ENCODE measurements around the gene DDAH2.
A peak's percentile ranks its signal among the peaks of the same experiment; 100 is the strongest.

The DDAH2 gene

DNA sequence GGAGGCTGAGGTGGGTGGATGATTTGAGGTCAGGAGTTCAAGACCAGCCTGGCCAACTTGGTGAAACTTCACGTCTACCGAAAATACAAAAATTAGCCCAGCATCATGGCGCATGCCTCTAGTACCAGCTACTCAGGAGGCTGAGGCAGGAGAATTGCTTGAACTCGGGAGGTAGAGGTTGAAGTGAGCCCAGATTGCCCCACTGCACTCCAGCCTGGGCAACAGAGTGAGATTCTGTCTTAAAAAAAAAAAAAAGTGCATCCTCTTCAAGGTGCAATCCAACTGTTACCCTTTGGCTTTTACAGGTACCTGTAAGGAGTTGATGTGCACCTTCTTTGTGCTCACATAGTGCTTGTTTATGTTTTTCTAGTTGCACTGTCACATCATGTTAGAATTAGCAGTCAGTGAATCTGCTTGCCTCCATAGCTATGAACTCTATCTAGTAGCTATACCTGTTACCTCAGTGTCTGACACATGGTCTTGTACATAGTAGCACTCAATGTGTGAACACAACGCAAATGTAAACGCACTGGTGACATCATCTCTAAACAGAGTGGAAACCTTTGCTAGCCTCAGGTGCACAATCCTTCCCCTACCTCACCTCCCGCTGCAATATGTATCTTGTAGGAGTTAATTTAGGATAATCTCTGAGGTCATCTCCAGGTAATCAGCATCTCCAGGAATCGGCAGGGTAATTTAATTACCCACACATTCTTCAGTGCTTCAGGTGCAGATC is 20.4 kb upstream of the DDAH2 start:
- POLR2A ChIA-PET = interaction anchor here (0.7 to 7.4 kb wide), 4 partner anchors 10 to 20 kb away, joined by 3 to 43 read pairs (median 4); partner anchors contain the start of gene MSH5
- no peaks in the 10 kb centered on the region for H3K9me3 ChIP-seq (ENCODE audit: control insufficient read depth, insufficient read depth, low read depth, low read length)
- H3K4me1 ChIP-seq (ENCODE audit: control insufficient read depth, insufficient read depth, low read length) = no peaks in the 10 kb centered on the region
- no peak overlapping the region for H3K4me3 ChIP-seq (ENCODE audit: low read depth, low read length)
- no peak overlapping the region for H3K27ac ChIP-seq (ENCODE audit: extremely low read depth, low read depth, low read length)
- CTCF ChIA-PET = interaction anchor here (0.9 to 2.6 kb wide), 3 partner anchors 9 to 20 kb away, joined by 5 to 11 read pairs (median 9); partner anchors contain the start of genes DDAH2 and MSH5
- H3K36me3 ChIP-seq (ENCODE audit: control insufficient read depth in 2 of 2, insufficient read depth in 1 of 2, low read length in 2 of 2) = peaks cover 6 to 39% of the 10 kb centered on the region in 2 experiments; a peak in 2 of 3 replicates
- no peak for TF ChIP-seq ZNF843 (tag by site-specific recombination; IDR thresholded peaks at IDR 0.05)
- TF ChIP-seq KLF10 (tag by site-specific recombination; IDR thresholded peaks at IDR 0.05) = no peak
- no peak for TF ChIP-seq ZNF530 (tag by site-specific recombination; IDR thresholded peaks at IDR 0.05; ENCODE audit: low read depth)
- 0 out of 2 replicates have a peak, but pooled peaks have one; percentile 11 for TF ChIP-seq ZNF600 (tag by site-specific recombination; IDR thresholded peaks at IDR 0.05)
- TF ChIP-seq, protein P1, sequence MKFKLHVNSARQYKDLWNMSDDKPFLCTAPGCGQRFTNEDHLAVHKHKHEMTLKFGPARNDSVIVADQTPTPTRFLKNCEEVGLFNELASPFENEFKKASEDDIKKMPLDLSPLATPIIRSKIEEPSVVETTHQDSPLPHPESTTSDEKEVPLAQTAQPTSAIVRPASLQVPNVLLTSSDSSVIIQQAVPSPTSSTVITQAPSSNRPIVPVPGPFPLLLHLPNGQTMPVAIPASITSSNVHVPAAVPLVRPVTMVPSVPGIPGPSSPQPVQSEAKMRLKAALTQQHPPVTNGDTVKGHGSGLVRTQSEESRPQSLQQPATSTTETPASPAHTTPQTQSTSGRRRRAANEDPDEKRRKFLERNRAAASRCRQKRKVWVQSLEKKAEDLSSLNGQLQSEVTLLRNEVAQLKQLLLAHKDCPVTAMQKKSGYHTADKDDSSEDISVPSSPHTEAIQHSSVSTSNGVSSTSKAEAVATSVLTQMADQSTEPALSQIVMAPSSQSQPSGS (tag by site-specific recombination; IDR thresholded peaks at IDR 0.05; ENCODE audit: low read depth) = peak; percentile 80
- peak; percentile 52 for TF ChIP-seq OSR2 (tag by site-specific recombination; IDR thresholded peaks at IDR 0.05)
- no peak for TF ChIP-seq ZNF114 (tag by site-specific recombination; IDR thresholded peaks at IDR 0.05)
- no peak for TF ChIP-seq ZNF621 (tag by site-specific recombination; IDR thresholded peaks at IDR 0.05)
- no peak for TF ChIP-seq ZNF354C (tag by site-specific recombination; IDR thresholded peaks at IDR 0.05; ENCODE audit: borderline replicate concordance, low read depth)
- TF ChIP-seq IKZF3 (tag by site-specific recombination; IDR thresholded peaks at IDR 0.05) = no peak
- no peak for TF ChIP-seq ZNF341 (tag by site-specific recombination; IDR thresholded peaks at IDR 0.05; ENCODE audit: low read depth)
- TF ChIP-seq ZNF544 (tag by site-specific recombination; IDR thresholded peaks at IDR 0.05) = no peak
- no peak for TF ChIP-seq ZNF302 (tag by site-specific recombination; IDR thresholded peaks at IDR 0.05; ENCODE audit: low read depth)
- no peak for TF ChIP-seq MYNN (tag by site-specific recombination; IDR thresholded peaks at IDR 0.05; ENCODE audit: borderline replicate concordance)
- no peak for TF ChIP-seq ZNF10 (tag by site-specific recombination; IDR thresholded peaks at IDR 0.05)
- TF ChIP-seq ZNF776 (tag by site-specific recombination; IDR thresholded peaks at IDR 0.05; ENCODE audit: borderline replicate concordance) = no peak
- no peak for TF ChIP-seq PRDM1 (tag by site-specific recombination; IDR thresholded peaks at IDR 0.05)
- peak; percentile 53; the same call in 1 of the 2 replicates for TF ChIP-seq ZNF121 (tag by site-specific recombination; IDR thresholded peaks at IDR 0.05)
- TF ChIP-seq ZNF175 (tag by site-specific recombination; IDR thresholded peaks at IDR 0.05) = no peak
- peak; percentile 86 for TF ChIP-seq SCRT2 (tag by site-specific recombination; IDR thresholded peaks at IDR 0.05)
- TF ChIP-seq ZNF707 (tag by site-specific recombination; IDR thresholded peaks at IDR 0.05) = no peak
- no peak for TF ChIP-seq ZNF677 (tag by site-specific recombination; IDR thresholded peaks at IDR 0.05)
- TF ChIP-seq ZNF777 (tag by site-specific recombination; IDR thresholded peaks at IDR 0.05; ENCODE audit: borderline replicate concordance) = no peak
- TF ChIP-seq BCL11B (tag by site-specific recombination; IDR thresholded peaks at IDR 0.05; ENCODE audit: low read depth) = no peak
- no peak for TF ChIP-seq ZNF248 (tag by site-specific recombination; IDR thresholded peaks at IDR 0.05)
- TF ChIP-seq ZNF324 (tag by site-specific recombination; IDR thresholded peaks at IDR 0.05) = no peak
- TF ChIP-seq, protein P2, sequence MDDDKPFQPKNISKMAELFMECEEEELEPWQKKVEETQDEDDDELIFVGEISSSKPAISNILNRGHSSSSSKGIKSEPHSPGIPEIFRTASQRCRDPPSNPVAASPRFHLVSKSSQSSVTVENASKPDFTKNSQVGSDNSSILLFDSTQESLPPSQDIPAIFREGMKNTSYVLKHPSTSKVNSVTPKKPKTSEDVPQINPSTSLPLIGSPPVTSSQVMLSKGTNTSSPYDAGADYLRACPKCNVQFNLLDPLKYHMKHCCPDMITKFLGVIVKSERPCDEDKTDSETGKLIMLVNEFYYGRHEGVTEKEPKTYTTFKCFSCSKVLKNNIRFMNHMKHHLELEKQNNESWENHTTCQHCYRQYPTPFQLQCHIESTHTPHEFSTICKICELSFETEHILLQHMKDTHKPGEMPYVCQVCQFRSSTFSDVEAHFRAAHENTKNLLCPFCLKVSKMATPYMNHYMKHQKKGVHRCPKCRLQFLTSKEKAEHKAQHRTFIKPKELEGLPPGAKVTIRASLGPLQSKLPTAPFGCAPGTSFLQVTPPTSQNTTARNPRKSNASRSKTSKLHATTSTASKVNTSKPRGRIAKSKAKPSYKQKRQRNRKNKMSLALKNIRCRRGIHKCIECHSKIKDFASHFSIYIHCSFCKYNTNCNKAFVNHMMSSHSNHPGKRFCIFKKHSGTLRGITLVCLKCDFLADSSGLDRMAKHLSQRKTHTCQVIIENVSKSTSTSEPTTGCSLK (tag by site-specific recombination; IDR thresholded peaks at IDR 0.05) = no peak
- TF ChIP-seq, protein P3, sequence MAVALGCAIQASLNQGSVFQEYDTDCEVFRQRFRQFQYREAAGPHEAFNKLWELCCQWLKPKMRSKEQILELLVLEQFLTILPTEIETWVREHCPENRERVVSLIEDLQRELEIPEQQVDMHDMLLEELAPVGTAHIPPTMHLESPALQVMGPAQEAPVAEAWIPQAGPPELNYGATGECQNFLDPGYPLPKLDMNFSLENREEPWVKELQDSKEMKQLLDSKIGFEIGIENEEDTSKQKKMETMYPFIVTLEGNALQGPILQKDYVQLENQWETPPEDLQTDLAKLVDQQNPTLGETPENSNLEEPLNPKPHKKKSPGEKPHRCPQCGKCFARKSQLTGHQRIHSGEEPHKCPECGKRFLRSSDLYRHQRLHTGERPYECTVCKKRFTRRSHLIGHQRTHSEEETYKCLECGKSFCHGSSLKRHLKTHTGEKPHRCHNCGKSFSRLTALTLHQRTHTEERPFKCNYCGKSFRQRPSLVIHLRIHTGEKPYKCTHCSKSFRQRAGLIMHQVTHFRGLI (tag by site-specific recombination; IDR thresholded peaks at IDR 0.05) = no peak
- no peak for TF ChIP-seq ZFHX2 (tag by site-specific recombination; conservative IDR thresholded peaks at IDR 0.05)
- no peak for TF ChIP-seq ZNF423 (tag by site-specific recombination; IDR thresholded peaks at IDR 0.05)
- no peak for TF ChIP-seq BCL11A (tag by site-specific recombination; IDR thresholded peaks at IDR 0.05; ENCODE audit: low read depth)
- no peak for TF ChIP-seq ZNF501 (tag by site-specific recombination; IDR thresholded peaks at IDR 0.05)
- TF ChIP-seq ZNF629 (tag by site-specific recombination; IDR thresholded peaks at IDR 0.05) = 0 out of 2 replicates have a peak, but pooled peaks have one; percentile 39

All from HEK293 (cell line).